PFSK-1 (cell line): ENCODE data around the gene SLC16A2.

ENCODE experiments used
- POLR2AphosphoS5 ChIP-seq: IDR thresholded peaks from 2 replicates; pipeline ENCODE4 v1.6.1; 2012; ENCODE audit warnings: low read depth, mild to moderate bottlenecking, control low read depth, low read length, moderate library complexity
- SIN3A ChIP-seq: IDR thresholded peaks from 2 replicates; pipeline ENCODE4 v1.6.1; 2012; ENCODE audit warnings: mild to moderate bottlenecking, low read length, moderate library complexity, borderline replicate concordance; ENCODE audit not compliant: insufficient read depth
- TAF1 ChIP-seq: IDR thresholded peaks from 2 replicates; pipeline ENCODE4 v1.6.1; 2012; ENCODE audit warnings: low read length, control low read depth, borderline replicate concordance; ENCODE audit not compliant: insufficient read depth
- TF ChIP-seq, protein P1 (sequence below), 2 experiments: IDR thresholded peaks; 2 replicates each; pipeline versions ENCODE4 v1.6.1 to v1.8.0; 2011 to 2012; ENCODE audit warnings: low read depth in 2 of 2, low read length in 2 of 2, control low read depth in 1 of 2, inconsistent platforms in 1 of 2, mild to moderate bottlenecking in 1 of 2, moderate library complexity in 1 of 2; ENCODE audit not compliant: insufficient read depth in 1 of 2

- TF ChIP-seq POLR2AphosphoS5 (no peak), SIN3A (no peak), TAF1 (no peak)
- TF ChIP-seq, protein P1, sequence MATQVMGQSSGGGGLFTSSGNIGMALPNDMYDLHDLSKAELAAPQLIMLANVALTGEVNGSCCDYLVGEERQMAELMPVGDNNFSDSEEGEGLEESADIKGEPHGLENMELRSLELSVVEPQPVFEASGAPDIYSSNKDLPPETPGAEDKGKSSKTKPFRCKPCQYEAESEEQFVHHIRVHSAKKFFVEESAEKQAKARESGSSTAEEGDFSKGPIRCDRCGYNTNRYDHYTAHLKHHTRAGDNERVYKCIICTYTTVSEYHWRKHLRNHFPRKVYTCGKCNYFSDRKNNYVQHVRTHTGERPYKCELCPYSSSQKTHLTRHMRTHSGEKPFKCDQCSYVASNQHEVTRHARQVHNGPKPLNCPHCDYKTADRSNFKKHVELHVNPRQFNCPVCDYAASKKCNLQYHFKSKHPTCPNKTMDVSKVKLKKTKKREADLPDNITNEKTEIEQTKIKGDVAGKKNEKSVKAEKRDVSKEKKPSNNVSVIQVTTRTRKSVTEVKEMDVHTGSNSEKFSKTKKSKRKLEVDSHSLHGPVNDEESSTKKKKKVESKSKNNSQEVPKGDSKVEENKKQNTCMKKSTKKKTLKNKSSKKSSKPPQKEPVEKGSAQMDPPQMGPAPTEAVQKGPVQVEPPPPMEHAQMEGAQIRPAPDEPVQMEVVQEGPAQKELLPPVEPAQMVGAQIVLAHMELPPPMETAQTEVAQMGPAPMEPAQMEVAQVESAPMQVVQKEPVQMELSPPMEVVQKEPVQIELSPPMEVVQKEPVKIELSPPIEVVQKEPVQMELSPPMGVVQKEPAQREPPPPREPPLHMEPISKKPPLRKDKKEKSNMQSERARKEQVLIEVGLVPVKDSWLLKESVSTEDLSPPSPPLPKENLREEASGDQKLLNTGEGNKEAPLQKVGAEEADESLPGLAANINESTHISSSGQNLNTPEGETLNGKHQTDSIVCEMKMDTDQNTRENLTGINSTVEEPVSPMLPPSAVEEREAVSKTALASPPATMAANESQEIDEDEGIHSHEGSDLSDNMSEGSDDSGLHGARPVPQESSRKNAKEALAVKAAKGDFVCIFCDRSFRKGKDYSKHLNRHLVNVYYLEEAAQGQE (IDR thresholded peaks at IDR 0.05; ENCODE audit: insufficient read depth in 1 of 2, low read depth in 2 of 2, low read length in 2 of 2), result no peak
These were observed 102.8 kb downstream of the SLC16A2 start for GRCh38 chrX:74523870-74524735.
